Omental fat pad (tissue), 4 donors: Measurements from ENCODE around the gene PSORS1C2. TPM values are rescaled to one million over a fixed set of nuclear protein-coding genes. Genes with fewer than 3 reads are reported as not detected.

Source experiments
- ATAC-seq: fragments of 150-250 bp; one replicate; pipeline ENCODE4 v1.9.1; 2016; ENCODE audit warnings: mild to moderate bottlenecking, moderate library complexity; ENCODE audit not compliant: low FRiP score
- DNase-seq: peaks from one replicate; pipeline ENCODE4 v3.0.0-alpha.2; 2019; ENCODE audit warnings: low spot score
- total RNA-seq, 4 donors: library from RNA; depleted of rRNA; stranded (reverse); fragments of >200 nt; gene quantifications; one replicate each; pipeline ENCODE4 v1.1.0, GENCODE V29; 2016
- TF ChIP-seq, protein P1 (sequence below), 3 donors: fragments of 450-650 bp; IDR thresholded peaks; one replicate each; pipeline ENCODE4 v1.5.1; 2016 to 2017; ENCODE audit warnings: antibody characterized with exemption in 3 of 3, mild to moderate bottlenecking in 3 of 3, moderate library complexity in 2 of 3

PSORS1C2 gene
- total RNA-seq, 4 donors from 2014 or later = not detected

DNA sequence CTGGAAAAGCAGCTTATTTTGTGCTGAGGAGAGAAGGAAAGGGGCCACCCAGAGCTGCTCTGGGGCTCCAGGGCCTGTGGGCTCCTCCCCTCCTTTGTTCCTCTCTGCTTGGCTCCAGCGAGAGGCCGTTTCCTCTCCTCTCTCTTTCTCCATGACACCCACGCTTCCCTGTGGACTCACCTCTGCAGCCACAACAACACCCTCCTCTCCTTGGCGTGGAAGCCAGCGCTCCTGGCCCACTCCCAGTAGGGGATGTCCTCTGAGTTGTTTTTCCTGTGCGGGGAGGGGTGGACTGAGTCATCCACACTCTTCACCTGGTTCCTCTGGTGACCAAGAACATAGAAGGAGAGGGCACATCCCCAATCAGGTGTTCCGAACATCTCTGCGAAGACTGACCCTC, 13.7 kb downstream of the PSORS1C2 start:
- TF ChIP-seq, protein P1, sequence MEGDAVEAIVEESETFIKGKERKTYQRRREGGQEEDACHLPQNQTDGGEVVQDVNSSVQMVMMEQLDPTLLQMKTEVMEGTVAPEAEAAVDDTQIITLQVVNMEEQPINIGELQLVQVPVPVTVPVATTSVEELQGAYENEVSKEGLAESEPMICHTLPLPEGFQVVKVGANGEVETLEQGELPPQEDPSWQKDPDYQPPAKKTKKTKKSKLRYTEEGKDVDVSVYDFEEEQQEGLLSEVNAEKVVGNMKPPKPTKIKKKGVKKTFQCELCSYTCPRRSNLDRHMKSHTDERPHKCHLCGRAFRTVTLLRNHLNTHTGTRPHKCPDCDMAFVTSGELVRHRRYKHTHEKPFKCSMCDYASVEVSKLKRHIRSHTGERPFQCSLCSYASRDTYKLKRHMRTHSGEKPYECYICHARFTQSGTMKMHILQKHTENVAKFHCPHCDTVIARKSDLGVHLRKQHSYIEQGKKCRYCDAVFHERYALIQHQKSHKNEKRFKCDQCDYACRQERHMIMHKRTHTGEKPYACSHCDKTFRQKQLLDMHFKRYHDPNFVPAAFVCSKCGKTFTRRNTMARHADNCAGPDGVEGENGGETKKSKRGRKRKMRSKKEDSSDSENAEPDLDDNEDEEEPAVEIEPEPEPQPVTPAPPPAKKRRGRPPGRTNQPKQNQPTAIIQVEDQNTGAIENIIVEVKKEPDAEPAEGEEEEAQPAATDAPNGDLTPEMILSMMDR (IDR thresholded peaks at IDR 0.05) = no peak
- ATAC-seq (peak; percentile 71), DNase-seq (no peak)

DNA sequence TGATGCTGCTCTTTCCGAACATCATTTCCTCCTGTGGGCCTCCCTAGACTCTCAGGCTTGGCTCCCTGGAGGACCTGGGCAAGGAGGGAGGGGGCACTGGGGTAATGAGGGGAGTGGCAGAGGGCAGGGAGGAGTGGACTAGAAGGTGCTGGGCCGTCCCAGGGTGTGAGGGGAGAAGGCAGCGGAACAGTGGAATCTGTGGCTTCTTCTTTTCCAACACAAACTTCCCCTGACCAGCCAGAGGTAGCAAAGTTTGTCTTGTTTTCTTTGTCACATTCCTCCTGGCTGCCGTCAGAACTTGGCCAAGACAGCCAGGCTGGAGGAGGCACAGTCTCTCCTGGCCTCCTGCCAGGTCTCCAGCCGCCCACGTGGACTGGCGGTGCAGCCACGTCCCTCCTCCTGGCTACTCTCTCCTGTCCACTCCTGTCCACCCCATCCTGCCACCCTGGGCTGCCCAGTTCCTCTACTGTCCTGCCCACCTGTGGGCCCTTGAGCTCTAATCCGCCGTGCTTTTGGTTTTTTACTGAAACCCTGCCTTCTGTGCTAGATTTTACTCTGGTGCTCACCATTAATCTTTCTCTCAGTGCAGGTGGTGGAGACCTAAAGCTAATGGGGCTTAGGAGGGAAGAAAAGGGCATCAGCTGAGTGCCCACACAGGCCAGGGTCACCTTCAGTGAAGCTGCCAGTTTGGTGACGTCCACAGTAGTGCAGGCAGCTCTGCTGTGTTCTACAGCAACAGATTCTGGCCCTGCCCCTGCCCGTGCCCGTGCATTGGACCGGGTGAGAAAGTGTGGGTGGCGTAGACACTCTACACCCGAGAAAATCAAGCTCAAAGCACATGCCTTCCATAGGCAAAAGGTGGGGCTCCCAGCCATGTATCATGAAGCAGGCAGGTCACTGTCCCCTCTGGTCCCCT, 15.8 kb downstream of the PSORS1C2 start:
- DNase-seq (peak; percentile 43), ATAC-seq (peak; percentile 67)
- TF ChIP-seq, protein P1 (IDR thresholded peaks at IDR 0.05) = no peak

DNA sequence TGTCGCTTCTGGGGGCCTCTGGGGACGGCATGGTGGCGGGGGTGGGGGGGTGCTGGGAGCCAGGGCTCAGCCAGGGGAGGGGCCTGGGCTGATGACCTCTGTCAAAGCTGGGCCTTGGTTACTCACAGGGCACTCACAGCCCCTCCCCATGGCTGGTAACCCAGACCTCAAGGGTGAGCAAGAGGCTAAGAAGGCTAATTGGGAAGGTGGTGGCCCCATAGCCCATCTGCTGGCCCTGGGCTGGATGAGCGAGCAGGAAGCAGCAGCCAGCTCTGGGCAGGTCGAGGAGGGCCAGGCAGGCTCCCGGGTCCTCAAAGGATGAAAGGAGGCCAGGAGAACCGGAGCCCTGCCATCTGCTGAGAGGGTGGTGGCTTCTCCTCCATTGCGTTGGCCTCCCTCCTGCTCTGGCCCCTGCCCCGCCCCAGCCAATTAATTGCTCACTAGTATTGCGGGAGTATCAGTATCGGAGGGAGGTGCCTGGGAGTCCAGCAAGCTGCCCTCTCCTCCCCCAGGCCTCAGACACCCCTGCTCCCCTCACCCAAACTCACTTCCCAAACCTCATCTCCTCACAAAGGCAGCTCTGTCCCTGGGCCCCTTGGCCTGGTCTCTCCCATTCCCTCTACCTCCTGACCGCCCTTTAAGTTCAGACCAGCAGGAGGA, 17.6 kb downstream of the PSORS1C2 start:
- DNase-seq = no peak
- ATAC-seq = no peak
- TF ChIP-seq, protein P1 (IDR thresholded peaks at IDR 0.05) = no peak

DNA sequence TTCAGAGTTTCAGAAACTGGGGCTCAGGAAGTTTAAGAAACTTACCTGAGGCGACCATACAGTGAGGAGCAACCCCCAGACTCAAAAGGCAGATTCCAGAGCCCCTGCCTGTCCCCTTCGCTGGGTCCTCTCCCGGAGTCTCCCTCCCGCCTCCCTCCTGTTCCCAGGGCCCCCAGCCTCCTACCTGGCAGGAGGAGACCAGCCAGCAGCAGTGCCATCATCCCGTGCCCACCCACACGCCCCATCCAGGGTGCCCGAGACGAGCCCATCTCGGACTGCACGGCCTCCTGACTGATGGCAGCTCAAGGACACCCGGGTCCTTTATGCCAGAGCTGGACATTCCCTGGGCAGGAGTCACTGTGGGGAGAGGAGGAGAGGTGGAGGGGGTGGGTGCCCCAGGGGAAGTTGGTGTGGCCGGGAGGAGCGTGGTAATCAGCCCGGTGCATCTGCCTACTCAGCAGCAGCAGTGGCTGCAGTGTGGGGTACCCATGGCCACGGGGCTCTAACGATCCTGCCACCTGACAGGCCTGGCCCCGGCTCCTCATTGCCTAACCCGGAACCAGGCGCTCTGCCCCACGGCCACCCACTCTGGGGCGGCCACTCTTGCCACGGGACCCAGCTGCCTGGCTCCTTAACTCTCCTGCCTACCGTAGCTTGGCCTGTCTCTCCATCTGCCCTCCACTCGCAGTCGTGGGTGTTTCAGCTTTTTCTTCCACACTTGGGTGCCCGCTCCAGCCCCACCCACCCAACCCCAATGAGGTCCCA, 18.5 kb downstream of the PSORS1C2 start, which contains the start of gene CDSN:
CDSN (minus strand) TSS at position 296 of the 765 bp plus-strand sequence; CDS start at position 269, 27 bp downstream.
- no peak for DNase-seq
- TF ChIP-seq, protein P1 (IDR thresholded peaks at IDR 0.05) = no peak
- ATAC-seq = no peak

DNA sequence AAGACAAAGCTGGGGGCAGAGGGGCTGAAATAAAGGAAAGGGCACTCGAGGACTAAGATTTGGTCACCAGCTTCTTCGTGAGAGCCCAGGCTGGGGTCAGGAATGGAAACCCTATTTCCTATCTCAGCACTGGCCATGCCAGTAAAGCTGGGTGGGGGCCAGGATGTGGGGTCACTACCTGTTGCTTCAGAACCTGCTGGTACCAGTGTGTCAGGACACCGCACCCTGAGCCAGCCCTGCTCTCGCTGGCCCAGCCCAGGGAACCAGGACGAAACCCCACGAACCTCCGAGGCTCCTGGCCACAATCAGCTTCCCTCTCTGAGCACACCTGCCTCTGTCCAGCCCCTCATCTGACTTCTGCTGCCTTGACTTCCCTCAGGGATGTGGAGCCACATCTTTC, 20.7 kb downstream of the PSORS1C2 start:
- TF ChIP-seq, protein P1 (IDR thresholded peaks at IDR 0.05) = no peak
- no peak for DNase-seq
- ATAC-seq = no peak

DNA sequence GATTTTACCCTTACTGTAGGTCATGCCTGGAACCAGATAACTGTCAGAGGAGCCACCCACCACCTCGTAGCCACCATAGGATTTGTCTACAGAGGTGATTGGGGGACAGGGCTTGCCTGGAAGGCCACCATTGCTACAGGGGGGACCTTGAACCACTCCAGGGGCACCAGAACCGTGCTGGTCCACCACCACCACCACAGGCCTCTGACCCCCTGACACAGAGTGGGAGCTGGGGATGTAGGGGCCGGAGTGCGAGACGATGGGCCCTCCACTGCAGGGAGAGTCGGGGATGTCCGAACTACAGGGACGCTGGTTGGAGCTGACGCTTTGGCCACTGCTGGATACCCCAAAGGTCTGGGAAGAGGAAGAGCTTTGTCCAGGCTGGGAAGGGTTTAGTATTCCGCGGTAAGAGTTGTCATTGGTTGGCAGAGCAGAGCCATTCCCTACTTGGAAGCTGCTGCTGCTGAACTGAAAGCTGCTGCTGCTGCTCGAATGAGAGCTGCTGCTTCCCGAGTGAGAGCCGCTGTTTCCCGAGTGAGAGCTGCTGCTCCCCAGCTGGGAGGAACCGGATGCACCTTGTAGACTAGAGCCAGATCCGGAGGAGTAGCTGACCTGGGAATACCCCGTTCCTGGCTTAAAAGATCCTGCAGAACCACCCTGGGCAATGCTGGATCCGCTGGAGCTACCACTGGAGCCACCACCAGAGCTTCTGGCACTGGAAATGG, 22.0 kb downstream of the PSORS1C2 start:
- DNase-seq (no peak), ATAC-seq (peak; percentile 4)
- TF ChIP-seq, protein P1 (IDR thresholded peaks at IDR 0.05) = no peak
